B cell (primary cell): ENCODE data around the gene PHLPP1. TPM values are rescaled to one million over a fixed set of nuclear protein-coding genes. Genes with fewer than 3 reads are reported as not detected.

Source experiments
- ATAC-seq: fragments of 200-7000 bp; cut with Tn5 transposase; one replicate; pipeline ENCODE4 v1.10.0; 2021; ENCODE audit warnings: low read depth, mild to moderate bottlenecking, moderate number of reproducible peaks, moderate library complexity
- CTCF ChIA-PET: fragments of 350-600 bp; sonication (Branson Sonifier 250); formaldehyde crosslinking; loops from one replicate; lab custom pipeline; 2021; ENCODE audit warnings: antibody characterized with exemption, inconsistent platforms; lab: Charles Lee
- POLR2A ChIA-PET: fragments of 350-600 bp; sonication (Branson Sonifier 250); formaldehyde crosslinking; loops from one replicate; lab custom pipeline; 2021; ENCODE audit warnings: antibody characterized with exemption; lab: Charles Lee
- DNase-seq: peaks from one replicate; pipeline ENCODE4 v3.0.0; 2013
- H2AFZ ChIP-seq: 2 replicates; pipeline ENCODE4 v1.6.1; 2012; ENCODE audit warnings: mild to moderate bottlenecking, low read depth, low read length; ENCODE audit not compliant: insufficient read depth, poor library complexity, severe bottlenecking
- H3K27ac ChIP-seq, 2 donors: 1 replicate in 1 of 2; 2 replicates in 1 of 2; pipeline ENCODE4 v1.5.1; 2012 to 2013; ENCODE audit warnings: low read length in 2 of 2, mild to moderate bottlenecking in 2 of 2, moderate library complexity in 1 of 2
- H3K27me3 ChIP-seq, 4 experiments: fragments of 200-600 bp in 1 of 4; sonication (generic) in 1 of 4; replicated peaks in 1 of 4; 1 replicate in 2 of 4; 2 replicates in 2 of 4; pipeline versions ENCODE4 v1.6.1 to v1.7.0; 2013 to 2016; ENCODE audit warnings: low read length in 3 of 4, mild to moderate bottlenecking in 2 of 4, mixed read lengths in 1 of 4, moderate library complexity in 1 of 4; ENCODE audit not compliant: insufficient read depth in 4 of 4, control insufficient read depth in 3 of 4; ENCODE audit errors: control extremely low read depth in 1 of 4
- H3K36me3 ChIP-seq, 2 experiments: replicated peaks in 1 of 2; 1 replicate in 1 of 2; 2 replicates in 1 of 2; pipeline versions ENCODE4 v1.6.1 to v1.7.1; 2013; ENCODE audit warnings: low read length in 1 of 2; ENCODE audit not compliant: insufficient read depth in 2 of 2, control insufficient read depth in 1 of 2; ENCODE audit errors: control extremely low read depth in 1 of 2, extremely low read depth in 1 of 2
- H3K4me1 ChIP-seq, 2 donors: fragments of 200-600 bp in 1 of 2; sonication (generic) in 1 of 2; 1 replicate in 1 of 2; 2 replicates in 1 of 2; pipeline versions ENCODE4 v1.5.1 to v1.6.1; 2013 to 2017; ENCODE audit warnings: low read length in 2 of 2; ENCODE audit not compliant: control insufficient read depth in 2 of 2, insufficient read depth in 2 of 2
- H3K4me2 ChIP-seq: replicated peaks from 2 replicates; pipeline ENCODE3; 2012; ENCODE audit warnings: mild to moderate bottlenecking, low read depth, low read length; ENCODE audit not compliant: poor library complexity, severe bottlenecking
- H3K4me3 ChIP-seq, 5 experiments: fragments of 200-600 bp in 1 of 5; sonication (generic) in 1 of 5; 1 replicate in 3 of 5; 2 replicates in 2 of 5; pipeline versions ENCODE4 v1.5.1 to v1.7.0; 2011 to 2016; ENCODE audit warnings: low read length in 4 of 5, mild to moderate bottlenecking in 4 of 5, low read depth in 2 of 5, control low read depth in 1 of 5, moderate library complexity in 1 of 5; ENCODE audit not compliant: insufficient read depth in 1 of 5; ENCODE audit errors: control extremely low read depth in 1 of 5, extremely low read depth in 1 of 5
- H3K79me2 ChIP-seq: fragments of 200-600 bp; sonication (generic); one replicate; pipeline ENCODE4 v1.6.0; 2016; ENCODE audit warnings: low read length; ENCODE audit not compliant: control insufficient read depth, insufficient read depth
- H3K9ac ChIP-seq: fragments of 200-600 bp; sonication (generic); 2 replicates; pipeline ENCODE4 v1.6.1; 2017; ENCODE audit warnings: mild to moderate bottlenecking, low read length, moderate library complexity
- H3K9me3 ChIP-seq, 3 donors: one replicate each; pipeline versions ENCODE4 v1.6.1 to v1.7.1; 2013; ENCODE audit warnings: low read length in 2 of 3; ENCODE audit not compliant: control insufficient read depth in 2 of 3, insufficient read depth in 1 of 3; ENCODE audit errors: control extremely low read depth in 1 of 3
- H4K20me1 ChIP-seq: 2 replicates; pipeline ENCODE4 v1.6.0; 2012; ENCODE audit warnings: mild to moderate bottlenecking, low read length; ENCODE audit not compliant: insufficient read depth, control insufficient read depth, poor library complexity, severe bottlenecking
- H3K27ac Mint-ChIP-seq: one replicate; pipeline ENCODE4 v1.8.0; 2021; ENCODE audit warnings: mixed read lengths
- H3K27me3 Mint-ChIP-seq: one replicate; pipeline ENCODE4 v1.8.0; 2021; ENCODE audit warnings: mixed read lengths
- H3K4me1 Mint-ChIP-seq: one replicate; pipeline ENCODE4 v1.8.0; 2021; ENCODE audit warnings: mixed read lengths
- H3K4me3 Mint-ChIP-seq: one replicate; pipeline ENCODE4 v1.8.0; 2021; ENCODE audit warnings: mixed read lengths
- H3K9me3 Mint-ChIP-seq: one replicate; pipeline ENCODE4 v1.8.0; 2022; ENCODE audit warnings: mixed read lengths; ENCODE audit not compliant: insufficient read depth
- CTCF ChIP-seq: fragments of 200-600 bp; IDR thresholded peaks from one replicate; pipeline ENCODE4 v1.8.0; 2022; ENCODE audit warnings: antibody characterized with exemption, mild to moderate bottlenecking
- EZH2 ChIP-seq: IDR thresholded peaks from 2 replicates; pipeline ENCODE4 v1.6.1; 2012; ENCODE audit warnings: borderline replicate concordance, low read depth, mild to moderate bottlenecking, moderate library complexity, low read length; ENCODE audit not compliant: insufficient read depth, poor library complexity, severe bottlenecking
- WGBS: methylation state at CpG from one replicate; pipeline ENCODE4 v1.1.5; 2013; ENCODE audit warnings: missing lambda C conversion rate; ENCODE audit not compliant: insufficient coverage; 5-methylcytosine and 5-hydroxymethylcytosine counted together
- intact Hi-C: fragments of 100-400 bp; cut with micrococcal nuclease; formaldehyde crosslinking; loops from one replicate; pipeline ENCODE4 v1.10.0; 2022
- polyA plus RNA-seq: library from polyadenylated mRNA; depleted of rRNA; stranded (reverse); fragments of >200 nt; gene quantifications from 2 replicates; pipeline ENCODE4 v1.2.3, GENCODE V29; 2012
- total RNA-seq, 2 donors: library from RNA; stranded (reverse); fragments of 120-200 nt in 1 of 2; gene quantifications; 1 replicate in 1 of 2; 2 replicates in 1 of 2; pipeline versions ENCODE4 v1.2.3 to v1.2.4, GENCODE V29; 2013 to 2022

PHLPP1 gene
- total and polyA plus RNA-seq, 2 donors (not counting 1 experiment from before 2014, with no cell fraction given) = 3.0 to 20.7 TPM

- Histone ChIP-seq H3K9ac (no peak overlapping the region), H3K9me3 (no peaks in the 10 kb centered on the region), H3K4me2 (no peak overlapping the region), H3K27me3 (no peaks in the 10 kb centered on the region), H3K36me3 (peaks cover 4 to 9% of the 10 kb centered on the region in 2 experiments), H4K20me1 (no peaks in the 10 kb centered on the region), H3K79me2 (no peaks in the 10 kb centered on the region), H3K4me1 (no peaks in the 10 kb centered on the region), H3K4me3 (no peak overlapping the region), H3K27ac (no peak overlapping the region), H2AFZ (no peak overlapping the region)
- TF ChIP-seq CTCF = no peak
- no peak for TF ChIP-seq EZH2
- H3K4me1 Mint-ChIP-seq = no peaks in the 10 kb centered on the region
- H3K4me3 Mint-ChIP-seq = no peak overlapping the region
- peaks cover 2% of the 10 kb centered on the region for H3K9me3 Mint-ChIP-seq
- DNase-seq (no peak), ATAC-seq (no peak)
- no peak overlapping the region for H3K27ac Mint-ChIP-seq
- ChIA-PET POLR2A (no interaction called here), CTCF (no interaction called here)
- H3K27me3 Mint-ChIP-seq = no peaks in the 10 kb centered on the region
- 100% methylated on average over 2 of the region's 5 CpGs for WGBS
- intact Hi-C loops = no loop called here
Observed at GRCh38 chr18:62902776-62903175, 187.4 kb downstream of the PHLPP1 start.

- Histone ChIP-seq H3K9me3 (no peaks in the 10 kb centered on the region), H3K36me3 (peaks cover 4 to 9% of the 10 kb centered on the region in 2 experiments), H3K9ac (no peak overlapping the region), H3K27ac (no peak overlapping the region), H4K20me1 (no peaks in the 10 kb centered on the region), H3K27me3 (no peaks in the 10 kb centered on the region), H3K4me1 (no peaks in the 10 kb centered on the region), H3K4me2 (no peak overlapping the region), H2AFZ (no peak overlapping the region), H3K79me2 (no peaks in the 10 kb centered on the region), H3K4me3 (no peak overlapping the region)
- intact Hi-C loops = no loop called here
- no peak for ATAC-seq
- H3K4me1 Mint-ChIP-seq = no peaks in the 10 kb centered on the region
- POLR2A ChIA-PET = no interaction called here
- peaks cover 2% of the 10 kb centered on the region for H3K9me3 Mint-ChIP-seq
- CTCF ChIA-PET = no interaction called here
- no peak for DNase-seq
- WGBS = 80% methylated on average over 1 of the region's 2 CpGs
- TF ChIP-seq EZH2 = no peak
- TF ChIP-seq CTCF = no peak
- no peak overlapping the region for H3K27ac Mint-ChIP-seq
- H3K4me3 Mint-ChIP-seq = no peak overlapping the region
- H3K27me3 Mint-ChIP-seq = no peaks in the 10 kb centered on the region
Observed at GRCh38 chr18:62904396-62905285, 189.3 kb downstream of the PHLPP1 start.
